ENCODE results near the gene KCTD12. TPM values are rescaled to one million over a fixed set of nuclear protein-coding genes. Genes with fewer than 3 reads are reported as not detected.

Gene KCTD12
- polyA plus RNA-seq, 3 donors: 30.9 to 67.1 (median 31.2) TPM

DNA sequence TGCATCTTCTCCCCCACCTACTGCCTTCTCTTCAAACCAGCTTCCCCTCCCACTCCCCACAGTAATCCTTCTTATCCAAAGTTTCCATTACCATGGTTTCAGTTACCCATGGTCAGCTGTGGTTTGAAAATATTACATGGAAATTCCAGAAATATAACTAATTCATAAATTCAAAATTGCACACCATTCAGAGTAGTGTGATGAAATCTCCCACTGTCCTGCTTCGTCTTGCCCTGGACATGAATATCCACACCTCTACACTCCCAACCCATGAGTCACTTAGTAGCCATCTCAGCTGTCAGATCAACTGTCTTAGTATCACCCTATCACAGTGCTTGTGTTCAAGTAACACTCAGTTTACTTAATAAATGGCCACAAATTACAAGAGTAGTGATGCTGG, 3.8 kb upstream of the KCTD12 start:
- Mint-ChIP-seq H3K9me3 (peaks cover 0 to 3% (median 0%) of the 10 kb centered on the region in 7 donors), H3K27me3 (ENCODE audit: low read depth in 3 of 3) (peaks cover 6 to 13% (median 11%) of the 10 kb centered on the region in 3 donors), H3K27ac (no peak overlapping the region), H3K4me3 (no peak overlapping the region), H3K4me1 (peaks cover 30% of the 10 kb centered on the region), H3K36me3 (peaks cover under 1 to 2% of the 10 kb centered on the region in 2 donors)
- Histone ChIP-seq H3K9me3 (replicated peaks in 1 of 2; ENCODE audit: control insufficient read depth in 1 of 2, insufficient read depth in 1 of 2, low read length in 2 of 2) (no peaks in the 10 kb centered on the region), H2AFZ (ENCODE audit: insufficient read depth, low read depth, low read length, poor library complexity, severe bottlenecking) (no peak overlapping the region), H3K4me3 (replicated peaks in 1 of 3; ENCODE audit: low read depth in 2 of 3, low read length in 3 of 3) (no peak overlapping the region), H3K4me2 (replicated peaks; ENCODE audit: extremely low read depth, low read length, poor library complexity, severe bottlenecking) (no peak overlapping the region), H3K27me3 (ENCODE audit: control insufficient read depth in 2 of 2, insufficient read depth in 2 of 2, low read length in 2 of 2) (peaks cover 3 to 7% of the 10 kb centered on the region in 2 donors), H3K9ac (ENCODE audit: insufficient read depth, low read length, poor library complexity, severe bottlenecking) (no peak overlapping the region), H3K36me3 (replicated peaks in 1 of 2; ENCODE audit: control insufficient read depth in 1 of 2, insufficient read depth in 2 of 2, low read length in 2 of 2) (no peaks in the 10 kb centered on the region), H4K20me1 (ENCODE audit: insufficient read depth, low read length) (peaks cover 1% of the 10 kb centered on the region), H3K79me2 (ENCODE audit: insufficient read depth, low read length) (peaks cover 9% of the 10 kb centered on the region), H3K4me1 (ENCODE audit: control insufficient read depth in 1 of 2, insufficient read depth in 2 of 2, low read length in 2 of 2) (peaks cover 15 to 21% of the 10 kb centered on the region in 2 donors), H3K27ac (ENCODE audit: low read depth in 1 of 2, low read length in 2 of 2) (no peak overlapping the region)
- intact Hi-C loops (cut with micrococcal nuclease): loop anchor here in 1 of 2 donors (10.0 kb wide), 1 partner anchor 85 kb away; no protein-coding TSS in a partner anchor
- DNase-seq: no peak
- TF ChIP-seq, protein P1, sequence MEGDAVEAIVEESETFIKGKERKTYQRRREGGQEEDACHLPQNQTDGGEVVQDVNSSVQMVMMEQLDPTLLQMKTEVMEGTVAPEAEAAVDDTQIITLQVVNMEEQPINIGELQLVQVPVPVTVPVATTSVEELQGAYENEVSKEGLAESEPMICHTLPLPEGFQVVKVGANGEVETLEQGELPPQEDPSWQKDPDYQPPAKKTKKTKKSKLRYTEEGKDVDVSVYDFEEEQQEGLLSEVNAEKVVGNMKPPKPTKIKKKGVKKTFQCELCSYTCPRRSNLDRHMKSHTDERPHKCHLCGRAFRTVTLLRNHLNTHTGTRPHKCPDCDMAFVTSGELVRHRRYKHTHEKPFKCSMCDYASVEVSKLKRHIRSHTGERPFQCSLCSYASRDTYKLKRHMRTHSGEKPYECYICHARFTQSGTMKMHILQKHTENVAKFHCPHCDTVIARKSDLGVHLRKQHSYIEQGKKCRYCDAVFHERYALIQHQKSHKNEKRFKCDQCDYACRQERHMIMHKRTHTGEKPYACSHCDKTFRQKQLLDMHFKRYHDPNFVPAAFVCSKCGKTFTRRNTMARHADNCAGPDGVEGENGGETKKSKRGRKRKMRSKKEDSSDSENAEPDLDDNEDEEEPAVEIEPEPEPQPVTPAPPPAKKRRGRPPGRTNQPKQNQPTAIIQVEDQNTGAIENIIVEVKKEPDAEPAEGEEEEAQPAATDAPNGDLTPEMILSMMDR (IDR thresholded peaks at IDR 0.05): no peak
- WGBS (ENCODE audit: insufficient coverage): 75% methylated on average over 1 of the region's 1 CpG

- H3K4me3 ChIP-seq (replicated peaks in 1 of 3; ENCODE audit: low read depth in 2 of 3, low read length in 3 of 3): no peak overlapping the region
- H3K27ac ChIP-seq (ENCODE audit: low read depth in 1 of 2, low read length in 2 of 2): no peak overlapping the region
- no peaks in the 10 kb centered on the region for H3K36me3 ChIP-seq (replicated peaks in 1 of 2; ENCODE audit: control insufficient read depth in 1 of 2, insufficient read depth in 2 of 2, low read length in 2 of 2)
- Mint-ChIP-seq H3K27me3 (ENCODE audit: low read depth in 3 of 3) (peaks cover 8 to 13% (median 11%) of the 10 kb centered on the region in 3 donors), H3K4me1 (peaks cover 24% of the 10 kb centered on the region), H3K27ac (no peak overlapping the region), H3K36me3 (peaks cover 2 to 5% of the 10 kb centered on the region in 2 donors), H3K4me3 (no peak overlapping the region), H3K9me3 (peaks cover 0 to under 1% (median 0%) of the 10 kb centered on the region in 7 donors)
- H3K79me2 ChIP-seq (ENCODE audit: insufficient read depth, low read length): peaks cover 17% of the 10 kb centered on the region
- no peak overlapping the region for H2AFZ ChIP-seq (ENCODE audit: insufficient read depth, low read depth, low read length, poor library complexity, severe bottlenecking)
- no peak overlapping the region for H3K4me2 ChIP-seq (replicated peaks; ENCODE audit: extremely low read depth, low read length, poor library complexity, severe bottlenecking)
- WGBS (ENCODE audit: insufficient coverage): no CpG with 5 or more reads among the region's 1 CpG
- TF ChIP-seq, protein P1 (IDR thresholded peaks at IDR 0.05): no peak
- intact Hi-C loops (cut with micrococcal nuclease): loop anchor here (5.0 to 10.0 kb wide), 7 partner anchors 37 to 436 kb away; partner anchors contain the start of genes CLN5 (in 1 of the 2) and MYCBP2 (in 1 of the 2)
- H3K9me3 ChIP-seq (replicated peaks in 1 of 2; ENCODE audit: control insufficient read depth in 1 of 2, insufficient read depth in 1 of 2, low read length in 2 of 2): no peaks in the 10 kb centered on the region
- H3K27me3 ChIP-seq (ENCODE audit: control insufficient read depth in 2 of 2, insufficient read depth in 2 of 2, low read length in 2 of 2): peaks cover 3 to 7% of the 10 kb centered on the region in 2 donors
- DNase-seq: no peak
- H4K20me1 ChIP-seq (ENCODE audit: insufficient read depth, low read length): peaks cover 9% of the 10 kb centered on the region
- peaks cover 10 to 14% of the 10 kb centered on the region in 2 donors for H3K4me1 ChIP-seq (ENCODE audit: control insufficient read depth in 1 of 2, insufficient read depth in 2 of 2, low read length in 2 of 2)
- H3K9ac ChIP-seq (ENCODE audit: insufficient read depth, low read length, poor library complexity, severe bottlenecking): no peak overlapping the region
These were observed 3.0 kb upstream of the KCTD12 start for GRCh38 chr13:76889254-76889653.
